Measurements from ENCODE around the gene LRRC37A3. TPM values are rescaled to one million over a fixed set of nuclear protein-coding genes. Genes with fewer than 3 reads are reported as not detected.
"Not testable (repeated sequence)": the region's sequence is repeated elsewhere in the genome, so short reads cannot be mapped to it uniquely, and the experiment has no call there.

The LRRC37A3 gene
- total and polyA plus RNA-seq, 2 of the 13 experiments (the other 11 are each of a cell fraction or from before 2014, with no cell fraction given), result 0.62 to 1.1 TPM

DNA sequence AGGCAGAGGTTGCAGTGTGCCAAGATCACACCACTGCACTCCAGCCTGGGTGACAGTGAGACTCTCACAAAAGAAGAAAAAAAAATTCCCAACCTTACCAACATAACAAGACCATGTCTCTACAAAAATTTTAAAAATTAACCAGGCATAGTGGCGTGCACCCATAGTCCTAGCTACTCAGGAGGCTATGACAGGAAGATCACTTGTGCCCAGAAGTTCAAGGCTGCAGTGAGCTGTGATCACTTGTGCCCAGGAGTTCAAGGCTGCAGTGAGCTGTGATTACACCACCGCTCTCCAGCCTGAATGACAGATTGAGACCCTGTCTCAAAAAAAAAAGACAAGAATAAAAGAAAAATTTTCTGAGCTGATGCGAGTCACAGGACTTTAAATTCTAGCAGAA is 13.6 kb upstream of the LRRC37A3 start (continued):
- TF ChIP-seq, protein P1, sequence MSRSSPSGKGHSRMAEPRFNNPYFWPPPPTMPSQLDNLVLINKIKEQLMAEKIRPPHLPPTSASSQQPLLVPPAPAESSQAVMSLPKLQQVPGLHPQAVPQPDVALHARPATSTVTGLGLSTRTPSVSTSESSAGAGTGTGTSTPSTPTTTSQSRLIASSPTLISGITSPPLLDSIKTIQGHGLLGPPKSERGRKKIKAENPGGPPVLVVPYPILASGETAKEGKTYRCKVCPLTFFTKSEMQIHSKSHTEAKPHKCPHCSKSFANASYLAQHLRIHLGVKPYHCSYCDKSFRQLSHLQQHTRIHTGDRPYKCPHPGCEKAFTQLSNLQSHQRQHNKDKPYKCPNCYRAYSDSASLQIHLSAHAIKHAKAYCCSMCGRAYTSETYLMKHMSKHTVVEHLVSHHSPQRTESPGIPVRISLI (CRISPR knock-in tag; IDR thresholded peaks at IDR 0.05; ENCODE audit: borderline replicate concordance), result peak; percentile 50; the same call in 1 of the 2 replicates
- TF ChIP-seq CEBPG (CRISPR knock-in tag; IDR thresholded peaks at IDR 0.05), result peak; percentile 73
- TF ChIP-seq ZMYM4 (CRISPR knock-in tag; IDR thresholded peaks at IDR 0.05), result 0 out of 2 replicates have a peak, but pooled peaks have one; percentile 14
- TF ChIP-seq HNF4A (CRISPR knock-in tag; IDR thresholded peaks at IDR 0.05), result peak; percentile 81
- peak; percentile 51; the same call in 1 of the 2 replicates for TF ChIP-seq SALL1 (CRISPR knock-in tag; IDR thresholded peaks at IDR 0.05)
- TF ChIP-seq SOX5 (CRISPR knock-in tag; IDR thresholded peaks at IDR 0.05; ENCODE audit: borderline replicate concordance), result peak; percentile 66; the same call in 1 of the 2 replicates

DNA sequence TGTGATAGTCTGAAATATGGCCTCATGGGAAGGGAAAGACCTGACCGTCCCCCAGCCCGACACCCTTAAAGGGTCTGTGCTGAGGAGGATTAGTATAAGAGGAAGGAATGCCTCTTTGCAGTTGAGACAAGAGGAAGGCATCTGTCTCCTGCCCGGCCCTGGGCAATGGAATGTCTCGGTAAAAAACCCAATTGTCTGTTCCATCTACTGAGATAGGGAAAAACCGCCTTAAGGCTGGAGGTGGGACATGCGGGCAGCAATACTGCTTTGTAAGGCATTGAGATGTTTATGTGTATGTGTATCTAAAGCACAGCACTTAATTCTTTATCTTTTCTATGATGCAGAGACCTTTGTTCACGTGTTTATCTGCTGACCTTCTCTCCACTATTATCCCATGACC is 11.1 kb upstream of the LRRC37A3 start:
- DNase-seq (ENCODE audit: low spot score); H2AFZ ChIP-seq (ENCODE audit: low read length); in situ Hi-C loops (cut with HindIII; ENCODE audit: extremely low pct_ligation_motif_present, low pct_unique_long_range_greater_than_20kb); ATAC-seq; H4K20me1 ChIP-seq (ENCODE audit: insufficient read depth, low read length); BruUV-seq (replicated peaks); H3K79me2 ChIP-seq (ENCODE audit: insufficient read depth, low read length); H3K4me2 ChIP-seq (ENCODE audit: low read depth, low read length); POLR2A ChIA-PET; H3K9me3 ChIP-seq (ENCODE audit: low read length); H3K36me3 ChIP-seq (replicated peaks in 1 of 2; ENCODE audit: control insufficient read depth in 1 of 2, insufficient read depth in 2 of 2, low read length in 2 of 2); FAIRE-seq; H3K27ac ChIP-seq (ENCODE audit: extremely low read length, insufficient read depth, low read length); H3K9ac ChIP-seq (ENCODE audit: insufficient read depth, low read depth, low read length); H3K4me3 ChIP-seq (replicated peaks in 1 of 3; ENCODE audit: insufficient read depth in 1 of 3, low read depth in 2 of 3, low read length in 3 of 3); intact Hi-C loops (cut with micrococcal nuclease; ENCODE audit: unreplicated experiment); H3K27me3 ChIP-seq (ENCODE audit: control insufficient read depth in 1 of 2, insufficient read depth in 2 of 2, low read length in 2 of 2); CTCF ChIA-PET (ENCODE audit: low intra/inter-chr PET ratio, low total read pairs): not testable (repeated sequence)
- H3K4me1 ChIP-seq (ENCODE audit: insufficient read depth, low read length), result peaks cover 42% of the 10 kb centered on the region
- WGBS (ENCODE audit: low lambda C conversion rate), result 63% methylated on average over 7 of the region's 7 CpGs

DNA sequence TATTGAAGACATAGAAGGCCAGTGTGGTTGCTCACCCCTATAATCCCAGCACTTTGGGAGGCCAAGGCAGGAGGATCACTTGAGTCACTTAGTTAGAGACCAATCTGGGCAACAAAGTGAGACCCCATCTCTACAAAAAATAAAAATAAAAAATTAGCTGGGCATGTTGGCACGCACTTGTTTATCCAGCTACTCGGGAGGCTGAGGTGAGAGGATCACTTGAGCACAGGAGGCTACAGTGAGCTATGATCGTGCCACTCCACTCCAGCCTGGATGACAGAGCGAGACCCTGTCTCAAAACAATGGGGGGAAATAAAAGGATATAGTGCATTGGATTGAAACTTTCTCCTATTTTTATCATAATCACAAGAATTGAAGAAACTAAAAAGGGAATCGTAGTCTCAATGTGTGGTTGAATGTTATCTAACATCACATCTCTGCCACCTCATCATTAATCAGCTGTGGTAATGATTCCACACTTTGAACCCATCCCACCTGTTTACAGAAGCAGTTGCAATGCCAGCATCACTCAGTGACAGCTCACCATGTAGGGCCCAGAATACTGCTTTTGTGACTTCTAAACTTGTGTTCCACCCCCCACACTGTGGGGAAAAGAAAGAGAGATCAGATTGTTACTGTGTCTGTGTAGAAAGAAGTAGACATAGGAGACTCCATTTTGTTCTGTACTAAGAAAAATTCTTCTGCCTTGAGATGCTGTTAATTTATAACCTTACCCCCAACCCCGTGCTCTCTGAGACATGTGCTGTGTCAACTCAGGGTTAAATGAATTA is 10.3 kb upstream of the LRRC37A3 start:
- H3K4me1 ChIP-seq (ENCODE audit: insufficient read depth, low read length), result peaks cover 45% of the 10 kb centered on the region
- in situ Hi-C loops (cut with HindIII; ENCODE audit: extremely low pct_ligation_motif_present, low pct_unique_long_range_greater_than_20kb); H3K27me3 ChIP-seq (ENCODE audit: control insufficient read depth in 1 of 2, insufficient read depth in 2 of 2, low read length in 2 of 2); H3K9me3 ChIP-seq (ENCODE audit: low read length); CTCF ChIA-PET (ENCODE audit: low intra/inter-chr PET ratio, low total read pairs); FAIRE-seq; ATAC-seq; H3K4me3 ChIP-seq (replicated peaks in 1 of 3; ENCODE audit: insufficient read depth in 1 of 3, low read depth in 2 of 3, low read length in 3 of 3); BruUV-seq (replicated peaks); H4K20me1 ChIP-seq (ENCODE audit: insufficient read depth, low read length); H3K36me3 ChIP-seq (replicated peaks in 1 of 2; ENCODE audit: control insufficient read depth in 1 of 2, insufficient read depth in 2 of 2, low read length in 2 of 2); H3K4me2 ChIP-seq (ENCODE audit: low read depth, low read length); intact Hi-C loops (cut with micrococcal nuclease; ENCODE audit: unreplicated experiment); H2AFZ ChIP-seq (ENCODE audit: low read length); H3K79me2 ChIP-seq (ENCODE audit: insufficient read depth, low read length); POLR2A ChIA-PET; H3K27ac ChIP-seq (ENCODE audit: extremely low read length, insufficient read depth, low read length); H3K9ac ChIP-seq (ENCODE audit: insufficient read depth, low read depth, low read length): not testable (repeated sequence)
- 75% methylated on average over 6 of the region's 6 CpGs for WGBS (ENCODE audit: low lambda C conversion rate)
- DNase-seq (ENCODE audit: low spot score), result peak; percentile 24

DNA sequence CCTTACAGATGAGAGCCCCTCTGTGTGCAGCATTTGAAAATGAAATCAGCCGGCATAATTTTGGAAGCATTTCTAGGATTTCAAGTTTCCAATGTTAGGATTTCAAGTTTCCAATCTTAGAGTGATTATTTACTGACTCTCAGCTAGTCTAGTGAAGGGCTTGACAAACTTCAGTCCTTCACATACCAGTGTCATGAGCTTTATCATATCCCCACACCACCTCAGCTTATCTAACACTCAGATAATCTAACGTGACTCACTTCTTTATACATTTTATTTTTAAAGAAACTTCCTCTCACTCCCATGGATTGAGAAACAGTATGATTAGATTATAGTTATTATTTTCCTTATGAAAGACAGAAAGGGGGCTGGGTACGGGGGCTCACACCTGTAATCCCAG is 9.4 kb upstream of the LRRC37A3 start:
- H3K9me3 ChIP-seq (ENCODE audit: low read length); in situ Hi-C loops (cut with HindIII; ENCODE audit: extremely low pct_ligation_motif_present, low pct_unique_long_range_greater_than_20kb); H3K36me3 ChIP-seq (replicated peaks in 1 of 2; ENCODE audit: control insufficient read depth in 1 of 2, insufficient read depth in 2 of 2, low read length in 2 of 2); DNase-seq (ENCODE audit: low spot score); H3K27me3 ChIP-seq (ENCODE audit: control insufficient read depth in 1 of 2, insufficient read depth in 2 of 2, low read length in 2 of 2); H4K20me1 ChIP-seq (ENCODE audit: insufficient read depth, low read length); H3K4me3 ChIP-seq (replicated peaks in 1 of 3; ENCODE audit: insufficient read depth in 1 of 3, low read depth in 2 of 3, low read length in 3 of 3); CTCF ChIA-PET (ENCODE audit: low intra/inter-chr PET ratio, low total read pairs); FAIRE-seq; POLR2A ChIA-PET; H3K9ac ChIP-seq (ENCODE audit: insufficient read depth, low read depth, low read length); intact Hi-C loops (cut with micrococcal nuclease; ENCODE audit: unreplicated experiment); BruUV-seq (replicated peaks); H3K79me2 ChIP-seq (ENCODE audit: insufficient read depth, low read length); H3K27ac ChIP-seq (ENCODE audit: extremely low read length, insufficient read depth, low read length); H3K4me2 ChIP-seq (ENCODE audit: low read depth, low read length); ATAC-seq; H2AFZ ChIP-seq (ENCODE audit: low read length): not testable (repeated sequence)
- H3K4me1 ChIP-seq (ENCODE audit: insufficient read depth, low read length), result peaks cover 41% of the 10 kb centered on the region
- WGBS (ENCODE audit: low lambda C conversion rate), result 92% methylated on average over 3 of the region's 3 CpGs

Data from HepG2 (cell line).